ENCODE results near the gene PBX4. TPM values are rescaled to one million over a fixed set of nuclear protein-coding genes. Genes with fewer than 3 reads are reported as not detected.

Gene PBX4
- total and polyA plus RNA-seq, 2 donors (not counting 3 experiments of a cell fraction or from before 2014, with no cell fraction given), result not detected

GRCh38 chr19:19588546-19588945 is 29.9 kb downstream of the PBX4 start:
- CTCF ChIA-PET, result no interaction called here
- dilution Hi-C loops (cut with MboI; ENCODE audit: extremely low pct_ligation_motif_present, low sequenced_read_pairs) (no loop called here), intact Hi-C loops (cut with micrococcal nuclease) (no loop called here)
- Histone ChIP-seq H3K9me1 (replicated peaks; ENCODE audit: control insufficient read depth, extremely low read depth, insufficient read depth, low read length) (no peaks in the 10 kb centered on the region), H3K27me3 (ENCODE audit: control insufficient read depth in 2 of 2, insufficient read depth in 2 of 2, low read length in 2 of 2) (no peaks in the 10 kb centered on the region), H3K4me2 (ENCODE audit: insufficient read depth, low read length) (no peak overlapping the region), H3K36me3 (ENCODE audit: control insufficient read depth in 2 of 2, extremely low read depth in 1 of 2, insufficient read depth in 2 of 2, low read length in 2 of 2) (no peaks in the 10 kb centered on the region), H3K79me2 (ENCODE audit: control insufficient read depth, insufficient read depth, low read length) (no peaks in the 10 kb centered on the region), H4K20me1 (replicated peaks; ENCODE audit: control insufficient read depth, extremely low read depth, insufficient read depth, low read length) (no peaks in the 10 kb centered on the region), H3K9me3 (replicated peaks; ENCODE audit: control insufficient read depth, insufficient read depth, low read length) (no peaks in the 10 kb centered on the region), H3K4me3 (replicated peaks in 1 of 3; ENCODE audit: insufficient read depth in 1 of 3, low read depth in 1 of 3, low read length in 3 of 3) (no peak overlapping the region), H3K9ac (replicated peaks; ENCODE audit: extremely low read depth, insufficient read depth, low read length) (no peak overlapping the region), H3K4me1 (ENCODE audit: control insufficient read depth, extremely low read depth, insufficient read depth, low read length) (no peaks in the 10 kb centered on the region), H3K27ac (ENCODE audit: insufficient read depth, low read depth, low read length) (no peak overlapping the region), H2AFZ (ENCODE audit: low read depth, low read length) (no peak overlapping the region)
- BruUV-seq (replicated peaks), result no TSS peak
- TF ChIP-seq POLR2A (IDR thresholded peaks at IDR 0.05; ENCODE audit: low read depth, low read length), result no peak
- no peak for TF ChIP-seq MYC (IDR thresholded peaks at IDR 0.05; ENCODE audit: low read depth, low read length)
- no peak for TF ChIP-seq GATA2 (IDR thresholded peaks at IDR 0.05; ENCODE audit: insufficient read depth, insufficient read length, low read depth, low read length)
- no peak for TF ChIP-seq POLR2AphosphoS5 (IDR thresholded peaks at IDR 0.05; ENCODE audit: insufficient read depth, low read depth, low read length)
- TF ChIP-seq FOS (IDR thresholded peaks at IDR 0.05; ENCODE audit: borderline replicate concordance, insufficient read depth, low read length), result no peak
- TF ChIP-seq CTCF (IDR thresholded peaks at IDR 0.05; ENCODE audit: extremely low read depth in 1 of 2, insufficient read depth in 1 of 2, low read depth in 1 of 2, low read length in 2 of 2), result no peak
- TF ChIP-seq JUN (IDR thresholded peaks at IDR 0.05; ENCODE audit: borderline replicate concordance, insufficient read depth, insufficient read length, low read depth), result no peak
- no peak for TF ChIP-seq MAX (IDR thresholded peaks at IDR 0.05; ENCODE audit: insufficient read depth, insufficient read length)
- TF ChIP-seq EZH2 (IDR thresholded peaks at IDR 0.05; ENCODE audit: borderline replicate concordance, low read depth, low read length, severe bottlenecking), result no peak
- DNase-seq (ENCODE audit: low read depth, low spot score), result no peak
- POLR2A ChIA-PET, result no interaction called here
- FAIRE-seq, result no peak
